Smooth muscle cell of the brain vasculature (primary cell): Measurements from ENCODE around the gene KRTAP10-10.
"Not testable (repeated sequence)": the region's sequence is repeated elsewhere in the genome, so short reads cannot be mapped to it uniquely, and the experiment has no call there.

Experiments used
- DNase-seq: peaks from one replicate; pipeline ENCODE4 v3.0.0-alpha.2; 2012; ENCODE audit warnings: low read depth, low spot score

KRTAP10-10 gene

DNA sequence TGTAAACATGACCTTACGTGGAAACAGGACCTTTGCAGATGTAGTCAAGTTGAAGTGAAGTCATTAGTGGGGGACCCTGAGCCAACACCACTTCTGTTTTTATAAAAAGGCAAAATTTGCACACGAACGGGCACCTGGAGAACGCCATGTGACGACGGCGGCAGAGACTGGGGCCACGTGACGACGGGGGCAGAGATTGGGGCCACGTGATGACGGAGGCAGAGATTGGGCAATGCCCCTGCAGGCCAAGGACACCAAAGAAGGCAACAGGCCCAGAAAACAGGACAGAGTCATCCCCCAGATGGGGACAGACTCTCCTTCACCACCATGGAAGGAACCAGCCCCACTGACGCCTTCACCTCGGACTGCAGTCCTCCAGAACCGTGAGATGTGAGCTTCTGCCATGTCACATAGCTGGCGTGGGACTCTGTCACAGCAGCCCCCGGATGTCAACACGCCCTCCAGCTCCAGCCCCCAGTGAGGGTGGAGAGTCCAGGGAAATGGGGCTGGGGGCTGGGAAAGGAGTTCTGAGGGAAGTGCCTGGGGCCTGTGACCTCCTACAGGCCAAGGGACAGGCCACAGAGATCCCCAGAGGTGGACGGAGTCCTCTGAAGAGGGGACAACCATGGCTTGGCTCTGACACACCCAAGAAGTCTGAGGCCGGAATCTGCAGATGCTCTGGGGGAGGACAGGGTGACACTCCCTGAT lies 13.3 kb downstream of the KRTAP10-10 start:
- no peak for DNase-seq

DNA sequence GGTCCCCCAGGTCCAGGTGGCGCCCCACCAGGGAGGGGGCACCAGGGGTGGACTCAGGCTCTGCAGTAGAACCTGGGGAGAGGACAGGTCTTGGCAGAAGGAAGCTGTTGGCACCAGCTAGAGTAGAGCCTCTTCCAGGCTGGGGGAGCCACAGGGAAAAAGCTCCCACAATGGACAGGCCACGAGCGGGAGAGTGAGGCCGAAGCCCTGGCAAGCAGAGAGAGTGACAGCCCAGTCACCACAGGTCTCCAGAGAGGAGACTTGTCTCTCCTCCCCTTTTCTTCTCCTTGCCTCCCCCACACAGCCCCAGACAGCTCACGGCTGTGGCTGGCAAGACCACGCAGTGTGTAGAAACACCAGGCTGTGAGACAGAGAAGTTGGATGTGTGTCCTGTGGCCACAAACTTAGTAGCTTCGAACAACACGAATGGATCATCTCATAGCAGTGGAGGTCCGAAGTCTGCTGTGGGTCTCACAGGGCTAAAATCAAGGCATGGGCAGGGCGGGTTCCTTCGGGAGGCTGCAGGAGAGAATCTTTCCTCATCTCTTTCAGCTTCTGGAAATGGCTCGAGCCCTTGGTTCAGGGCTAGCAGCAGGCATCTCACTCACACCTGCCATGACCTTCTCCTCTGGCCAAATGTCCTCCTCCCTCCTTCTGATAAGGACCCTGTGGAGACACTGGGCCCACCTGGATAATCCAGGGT lies 14.0 kb downstream of the KRTAP10-10 start:
- no peak for DNase-seq

DNA sequence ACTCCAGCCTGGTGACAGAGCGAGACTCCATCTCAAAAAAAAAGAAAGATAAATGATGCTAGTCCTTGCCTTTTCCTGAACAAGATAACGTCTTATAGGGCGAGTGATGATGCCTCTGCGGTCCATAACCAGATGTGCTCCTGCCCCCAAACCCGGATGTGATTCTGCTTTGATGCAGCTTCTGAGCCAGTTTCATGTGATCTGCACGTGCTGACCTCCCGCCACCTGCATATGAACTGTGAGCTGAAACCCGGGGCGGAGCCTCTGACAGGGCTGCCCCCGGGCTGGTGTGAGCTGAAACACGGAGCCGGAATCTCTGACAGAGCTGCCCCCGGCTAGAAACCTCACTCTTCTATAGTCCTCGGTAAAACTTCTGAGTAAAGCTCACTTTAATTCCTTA lies 16.0 kb downstream of the KRTAP10-10 start:
- DNase-seq = no peak

DNA sequence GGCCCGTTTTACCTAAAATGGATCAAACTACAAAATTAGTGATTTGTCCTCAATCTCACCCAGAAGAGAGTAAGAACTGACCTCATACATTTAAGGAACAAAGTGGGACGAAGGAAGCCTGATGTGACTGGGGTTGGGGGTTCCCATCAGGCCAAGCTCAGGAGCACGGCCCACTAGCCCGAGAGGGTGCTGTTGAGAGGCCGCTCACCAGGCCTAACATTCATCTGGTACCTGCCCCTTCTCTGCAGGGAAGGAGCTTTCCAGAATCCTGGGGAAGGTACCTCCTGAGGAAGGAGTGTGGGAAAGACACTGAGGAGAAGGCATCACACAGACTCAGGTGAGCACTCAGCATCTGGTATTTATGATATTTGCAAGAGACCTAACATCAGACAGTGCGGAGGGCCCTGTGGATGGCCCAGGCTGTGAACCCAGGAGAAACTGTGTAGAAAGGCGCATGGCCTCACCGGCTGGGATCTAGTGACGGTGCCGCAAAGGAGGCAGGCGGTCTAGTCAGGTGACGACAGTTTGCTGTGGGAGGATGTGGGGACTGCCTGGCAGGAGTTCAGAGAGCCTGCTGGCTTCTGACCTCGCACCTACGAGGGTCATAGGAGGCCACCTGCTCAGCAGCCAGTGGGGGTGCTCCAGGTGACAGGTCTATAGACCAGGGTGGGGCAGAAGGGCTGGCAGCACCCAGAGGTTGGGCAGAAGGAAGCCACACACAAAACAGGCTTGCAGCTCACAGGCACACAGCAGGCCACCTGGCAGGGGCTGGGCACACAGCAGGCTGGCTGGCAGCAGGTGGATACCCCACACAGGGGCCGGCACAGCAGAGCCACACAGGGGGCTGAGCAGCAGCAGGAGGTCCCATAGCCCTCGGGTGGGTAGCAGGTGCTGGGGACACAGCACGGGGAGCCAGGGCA lies 16.8 kb downstream of the KRTAP10-10 start:
- no peak for DNase-seq

DNA sequence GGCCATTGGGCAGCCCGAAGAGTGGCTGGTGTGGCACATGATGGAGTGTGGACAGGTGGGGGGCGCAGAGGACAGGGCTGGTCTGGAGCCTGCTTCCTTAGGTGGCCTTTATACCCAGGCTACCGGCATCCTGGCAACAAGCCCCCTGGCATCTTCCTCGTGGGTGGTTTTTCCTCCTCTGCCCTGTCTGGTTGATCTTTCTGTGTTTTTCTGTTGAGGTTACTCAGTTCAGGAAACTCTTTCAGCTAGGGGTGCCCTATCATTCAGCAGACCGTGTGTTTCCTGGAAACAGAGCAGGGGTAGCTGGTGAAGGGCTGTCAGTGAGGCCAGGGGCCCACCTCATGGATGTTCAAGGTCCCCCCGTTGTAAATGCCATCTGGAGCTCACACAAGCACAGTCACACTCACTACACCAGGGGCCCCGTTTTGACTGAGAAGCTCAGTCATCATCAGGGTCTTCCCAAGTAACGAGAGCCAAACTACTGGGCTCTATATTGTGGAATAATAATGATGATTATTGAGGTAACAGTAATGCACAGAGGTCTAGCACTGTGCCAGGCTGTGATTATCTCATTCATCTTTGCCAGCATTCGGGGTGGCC lies 17.5 kb downstream of the KRTAP10-10 start, which contains the start of gene KRTAP12-4:
Gene KRTAP12-4, minus strand, starts transcription at position 84 of the 600 bp plus-strand sequence. Its CDS starts 45 bp downstream, at position 39.
- no peak for DNase-seq

DNA sequence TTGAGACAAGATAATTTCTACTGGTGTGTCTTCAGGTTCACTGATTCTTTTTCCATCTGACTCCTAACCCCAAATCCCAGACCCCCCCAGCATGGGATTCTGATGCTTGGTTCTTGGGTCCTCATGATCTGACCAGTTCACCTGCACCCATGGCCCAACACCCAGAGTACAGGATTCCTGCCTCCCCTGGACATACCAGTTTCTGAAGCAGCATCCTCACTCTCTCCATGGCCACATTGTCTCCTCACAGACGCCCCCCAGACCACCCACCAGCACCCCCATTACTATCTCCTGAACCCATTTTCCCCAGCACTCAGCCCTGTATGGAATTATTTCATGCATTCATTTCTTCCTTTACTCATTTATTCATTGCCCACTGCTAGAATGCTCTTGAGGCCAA lies 19.7 kb downstream of the KRTAP10-10 start:
- DNase-seq = no peak

DNA sequence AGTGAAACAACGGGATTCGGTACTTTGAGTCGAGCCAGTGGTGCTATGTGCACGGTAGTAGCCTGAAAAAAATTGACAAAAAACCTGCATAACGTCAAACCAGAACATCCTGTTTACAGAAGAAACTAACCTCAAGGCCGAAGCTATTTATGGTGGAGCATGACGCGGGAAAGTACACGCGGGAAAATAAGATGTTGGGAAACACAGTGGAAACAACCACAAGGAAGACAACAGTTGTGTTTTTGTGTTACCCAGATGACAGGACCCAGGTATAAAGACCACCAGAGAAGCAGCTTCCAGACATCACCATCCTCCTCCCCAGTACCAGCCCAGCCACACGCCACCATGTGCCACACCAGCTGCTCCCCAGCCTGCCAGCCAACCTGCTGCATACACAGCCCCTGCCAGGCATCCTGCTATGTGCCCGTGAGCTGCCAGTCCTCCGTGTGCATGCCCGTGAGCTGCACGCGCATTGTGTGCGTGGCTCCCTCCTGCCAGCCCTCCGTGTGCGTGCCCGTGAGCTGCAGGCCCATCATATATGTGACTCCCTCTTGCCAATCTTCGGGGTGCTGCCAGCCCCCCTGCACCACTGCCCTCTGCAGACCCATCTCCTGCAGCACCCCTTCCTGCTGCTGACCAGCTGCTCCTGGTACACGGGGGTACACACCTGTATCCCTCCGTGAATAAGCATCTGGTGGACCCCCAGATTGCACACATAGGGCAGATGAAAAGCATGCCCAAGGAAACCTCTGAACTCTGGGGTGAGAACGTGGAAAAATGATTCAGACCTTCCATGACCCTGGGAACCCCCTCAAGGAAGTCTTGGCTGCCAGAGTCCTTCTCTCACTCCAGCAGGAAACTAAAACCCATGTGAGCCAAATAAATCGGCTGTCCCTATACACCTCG lies 20.7 kb downstream of the KRTAP10-10 start, which contains the start of gene KRTAP12-3:
Gene KRTAP12-3, plus strand, starts transcription at position 298 of the 906 bp plus-strand sequence. Its CDS starts 48 bp downstream, at position 346.
- no peak for DNase-seq

DNA sequence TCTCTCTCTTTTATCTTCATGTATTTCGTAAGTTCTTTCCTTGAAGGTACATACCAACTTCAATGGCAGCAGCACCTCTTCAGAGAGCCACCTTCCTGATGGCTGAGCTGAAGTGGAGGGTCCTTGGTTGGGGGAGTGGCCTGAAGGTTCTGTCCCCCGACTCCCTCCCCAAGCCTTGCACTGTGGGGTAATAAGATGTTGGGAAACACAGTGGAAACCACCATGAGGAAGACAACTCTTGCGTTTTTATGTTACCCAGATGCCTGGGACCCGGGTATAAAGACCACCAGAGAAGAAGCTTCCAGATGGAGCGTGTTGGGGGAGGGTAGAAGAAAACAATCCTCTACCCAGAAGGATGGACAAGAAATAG lies 21.4 kb downstream of the KRTAP10-10 start:
- DNase-seq = no peak

DNA sequence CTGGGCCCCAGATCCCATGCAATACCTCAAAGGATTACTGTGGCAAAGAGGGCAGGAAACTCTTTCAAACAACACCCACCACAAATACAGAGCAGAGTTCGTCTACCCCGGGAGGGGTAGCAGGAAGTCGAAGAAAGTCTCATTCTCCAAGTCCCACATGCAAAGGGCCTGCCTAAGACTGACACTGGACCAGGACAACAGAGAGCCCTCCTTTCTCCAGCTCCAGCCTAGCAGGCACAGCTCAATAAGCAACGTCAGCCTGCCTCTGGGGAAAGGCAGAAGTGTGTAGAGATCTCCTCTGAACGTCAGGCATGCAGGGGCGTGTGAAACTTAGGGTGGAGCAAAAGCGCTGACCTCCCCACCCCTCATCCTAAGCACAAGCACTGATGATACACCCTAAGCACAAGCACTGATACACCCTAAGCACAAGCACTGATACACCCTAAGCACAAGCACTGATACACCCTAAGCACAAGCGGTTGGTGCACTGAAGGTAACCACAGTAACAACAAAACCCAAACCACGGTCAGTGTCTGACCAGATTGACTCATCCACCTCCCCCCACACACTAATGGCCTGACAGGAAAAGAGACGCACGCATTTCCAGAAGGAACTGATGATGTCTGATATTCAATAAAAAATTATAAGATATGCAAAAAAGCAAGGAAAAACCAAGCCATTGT lies 21.9 kb downstream of the KRTAP10-10 start:
- no peak for DNase-seq

DNA sequence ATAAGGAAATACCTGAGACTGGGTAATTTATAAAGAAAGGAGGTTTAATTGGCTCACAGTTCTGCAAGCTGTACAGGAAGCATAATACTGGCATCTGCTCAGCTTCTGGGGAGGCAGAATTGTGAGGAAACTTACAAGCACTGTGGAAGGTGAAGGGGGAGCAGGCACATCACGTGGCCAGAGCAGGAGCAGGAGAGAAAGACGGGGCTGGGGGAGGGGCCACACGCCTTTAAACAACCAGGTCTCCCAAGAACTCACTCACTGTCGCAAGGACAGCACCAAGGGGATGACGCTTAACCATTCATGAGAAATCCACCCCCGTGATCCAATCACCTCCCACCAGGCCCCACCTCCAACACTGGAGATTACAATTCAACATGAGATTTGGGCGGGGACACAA lies 24.4 kb downstream of the KRTAP10-10 start:
- DNase-seq = not testable (repeated sequence)

DNA sequence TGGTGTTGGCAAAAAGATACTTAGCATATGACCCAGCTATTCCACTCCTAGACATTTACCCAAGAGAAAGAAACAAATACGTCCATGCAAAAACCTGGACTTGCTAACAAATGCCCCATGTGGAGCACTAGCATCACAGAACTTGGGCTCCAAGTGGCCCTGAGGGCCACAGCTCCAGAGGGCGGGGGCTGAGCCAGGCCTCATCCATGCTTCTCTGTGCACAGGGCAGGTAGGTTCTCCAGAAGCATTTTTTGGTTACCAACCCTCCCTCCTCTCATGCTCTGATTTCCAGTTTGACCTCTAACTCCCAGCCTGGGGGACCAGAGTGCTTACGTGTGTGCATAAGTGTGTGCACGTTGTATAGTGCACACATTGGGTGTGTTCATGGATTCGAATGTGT lies 27.5 kb downstream of the KRTAP10-10 start:
- DNase-seq = no peak

DNA sequence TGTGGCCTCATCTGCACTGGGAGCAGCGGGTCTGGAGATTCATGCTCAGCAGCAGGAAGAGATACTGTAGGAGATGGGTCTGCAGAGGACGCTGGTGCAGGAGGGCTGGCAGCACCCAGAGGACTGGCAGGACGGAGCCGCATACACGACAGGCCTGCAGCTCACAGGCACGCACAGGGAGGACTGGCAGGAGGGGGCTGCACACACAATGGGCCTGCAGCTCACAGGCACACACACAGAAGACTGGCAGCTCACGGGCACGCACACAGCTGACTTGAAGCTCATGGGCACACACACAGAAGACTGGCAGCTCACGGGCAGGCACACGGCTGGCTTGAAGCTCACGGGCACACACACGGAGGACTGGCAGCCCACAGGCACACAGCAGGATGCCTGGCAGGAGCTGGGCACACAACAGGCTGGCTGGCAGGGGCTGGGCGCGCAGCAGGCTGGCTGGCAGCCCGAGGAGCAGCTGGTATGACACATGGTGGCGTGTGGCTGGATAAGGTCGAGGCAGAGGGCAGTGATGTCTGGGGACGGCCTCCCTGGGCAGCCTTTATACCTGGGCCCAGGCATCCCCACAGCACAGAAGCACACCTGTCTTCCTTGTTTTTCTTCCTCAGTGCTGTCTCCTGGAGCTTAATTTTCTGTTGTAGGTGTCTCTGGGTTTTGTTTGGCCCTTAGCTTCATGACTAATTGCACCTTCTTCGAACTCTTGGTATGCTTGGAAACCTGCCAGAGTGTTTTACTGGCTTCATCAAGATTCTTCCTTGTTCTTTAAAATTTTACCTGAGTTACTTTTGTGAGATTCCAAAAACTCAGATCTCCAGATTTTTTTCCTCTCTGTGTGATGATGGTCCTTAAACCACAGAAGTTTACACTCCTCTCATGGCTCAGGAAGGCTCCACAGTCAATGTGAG lies 29.5 kb downstream of the KRTAP10-10 start, which contains the start of gene KRTAP12-2:
Gene KRTAP12-2, minus strand, starts transcription at position 527 of the 920 bp plus-strand sequence. Its CDS starts 41 bp downstream, at position 486.
- no peak for DNase-seq

DNA sequence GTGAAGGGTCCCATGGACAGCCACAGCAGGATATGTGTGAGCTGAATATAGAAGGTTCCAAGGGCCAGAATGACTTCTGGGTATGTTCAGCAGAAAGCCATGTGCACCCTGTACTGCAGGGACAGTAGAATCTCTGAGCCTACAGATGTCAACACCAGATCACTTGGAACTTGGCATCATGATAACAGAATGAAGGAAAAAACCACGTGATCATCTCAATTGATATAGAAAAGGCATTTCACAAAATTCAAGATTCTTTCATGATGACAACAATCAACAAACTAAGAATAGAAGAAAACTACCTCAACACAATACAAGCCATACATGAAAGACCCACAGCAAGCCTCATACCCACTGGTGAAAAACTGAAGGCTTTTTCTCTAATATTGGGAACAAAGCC lies 30.5 kb downstream of the KRTAP10-10 start:
- no peak for DNase-seq

DNA sequence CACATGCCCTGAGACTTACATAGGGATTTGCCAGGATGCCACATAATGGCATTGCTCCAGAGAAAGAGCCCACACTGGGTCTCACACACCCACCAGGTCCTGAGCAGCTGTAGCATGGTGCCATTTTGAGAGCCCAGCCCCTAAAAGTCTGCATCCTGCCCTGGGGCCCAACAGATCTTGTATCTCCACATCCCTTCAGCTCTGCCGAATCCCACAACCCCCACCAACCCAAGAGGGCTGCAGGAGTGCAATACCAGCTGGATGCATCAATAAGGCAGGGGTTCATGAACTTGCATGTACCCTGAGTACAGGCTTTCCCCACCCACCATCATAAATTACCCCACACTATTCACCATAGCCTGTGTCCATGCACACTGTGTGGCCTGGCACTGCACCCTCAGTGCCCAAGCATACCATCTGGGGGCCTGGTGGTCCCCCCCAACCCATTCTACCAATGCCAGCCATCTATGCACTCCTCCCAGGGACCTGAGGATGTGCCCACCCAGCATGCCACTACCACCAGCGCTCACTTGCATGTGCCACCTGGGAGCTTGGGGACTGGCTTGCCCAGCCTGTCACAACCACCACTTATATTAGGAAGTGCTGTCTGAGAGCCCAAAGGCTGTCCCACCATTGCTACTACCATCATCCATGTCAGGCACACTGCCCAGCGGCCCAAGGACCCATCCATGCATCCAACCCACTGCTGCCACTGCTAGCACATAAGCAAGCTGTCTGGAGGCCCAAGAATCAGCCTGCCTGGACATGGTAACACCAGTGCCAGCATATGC lies 33.7 kb downstream of the KRTAP10-10 start:
- no peak for DNase-seq

DNA sequence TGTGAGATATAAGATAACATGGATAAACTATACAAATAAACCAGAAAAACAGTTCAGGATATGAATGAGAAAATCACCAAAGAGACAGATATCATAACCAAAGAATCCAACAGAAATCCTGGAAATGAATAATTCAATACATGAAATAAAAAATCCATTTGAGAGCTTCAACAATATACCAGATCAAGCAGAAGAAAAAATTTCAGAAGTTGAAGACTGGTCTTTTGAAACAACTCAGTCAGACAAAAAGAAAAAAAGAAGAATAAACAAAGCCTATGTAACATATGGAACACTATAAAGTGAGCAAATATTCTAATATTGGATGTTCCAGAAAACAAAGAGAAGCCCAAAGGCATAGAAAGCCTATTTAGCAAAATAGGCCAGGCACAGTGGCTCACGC lies 34.8 kb downstream of the KRTAP10-10 start:
- no peak for DNase-seq

DNA sequence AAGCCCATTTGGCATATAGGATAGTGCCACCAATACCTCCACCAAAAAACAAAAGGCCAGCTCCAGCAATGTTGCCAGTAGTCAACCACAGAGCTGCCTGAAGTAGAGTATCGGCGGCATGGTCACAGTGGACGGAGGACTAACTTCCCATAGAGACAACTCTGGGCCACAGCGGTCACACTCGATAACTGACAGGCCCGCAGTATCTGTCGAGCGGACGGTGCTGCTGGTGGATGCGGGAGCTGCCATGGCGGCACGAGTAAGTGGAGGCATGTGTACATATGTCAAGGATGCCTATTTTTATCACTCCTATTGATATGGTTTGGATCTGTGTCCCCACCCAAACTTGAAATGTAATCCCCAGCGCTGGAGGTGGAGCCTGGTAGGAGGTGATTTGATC lies 40.7 kb downstream of the KRTAP10-10 start:
- DNase-seq = no peak

DNA sequence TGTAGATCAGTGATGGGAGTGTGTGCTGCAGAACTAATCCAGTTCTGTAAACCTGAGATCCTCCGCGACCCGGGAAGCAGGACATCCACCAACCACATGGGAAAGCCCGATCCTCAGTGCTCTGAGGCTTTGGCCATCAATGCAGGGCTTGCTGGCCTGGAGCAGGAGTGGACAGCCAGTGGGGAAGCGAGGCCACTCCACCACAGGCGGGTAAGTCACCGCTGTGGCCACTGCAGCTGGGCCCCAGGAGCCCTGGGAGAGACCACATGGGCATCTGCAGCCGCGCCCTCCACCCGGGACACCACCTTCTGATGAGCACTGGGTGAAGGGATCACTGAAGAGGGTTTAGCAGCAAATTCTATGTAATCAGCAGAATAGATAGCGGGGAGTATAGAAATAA lies 44.0 kb downstream of the KRTAP10-10 start:
- DNase-seq = no peak
